ENCODE results near the gene CEP128.

DNA sequence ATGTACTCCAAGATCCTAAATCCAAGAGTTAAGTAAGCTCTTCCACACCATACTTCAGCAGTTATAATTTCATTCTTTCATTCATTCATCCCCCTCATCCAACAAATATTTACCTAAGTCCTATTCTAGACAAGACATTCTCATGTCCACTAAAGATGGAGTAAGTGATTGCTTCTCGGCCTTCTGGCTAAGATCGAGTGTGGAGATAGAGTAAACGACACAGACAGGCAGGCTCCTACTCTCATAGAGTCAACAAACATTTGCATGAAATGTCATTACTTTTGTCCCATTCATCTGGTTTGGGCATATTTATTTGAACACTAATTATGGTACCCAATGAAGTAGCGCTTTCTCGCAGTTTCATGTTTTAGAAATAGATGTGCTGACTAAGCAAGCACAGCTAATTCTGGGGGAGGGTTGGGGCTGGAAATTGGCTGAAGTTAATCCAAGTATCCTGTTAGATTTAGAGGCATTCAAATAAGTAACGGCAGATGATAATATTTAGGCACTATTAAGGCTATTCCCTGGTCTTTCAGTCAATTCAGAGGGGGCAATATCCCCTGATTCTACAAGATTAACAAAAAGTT, 176.5 kb downstream of the CEP128 start:
- TF ChIP-seq POLR2A (IDR thresholded peaks at IDR 0.05; ENCODE audit: low read length) (no peak), GATA1 (IDR thresholded peaks at IDR 0.05; ENCODE audit: low read depth, low read length) (no peak)

Data from erythroblast (primary cell).